Nephron progenitor cell (in vitro differentiated cells): ENCODE measurements around the gene FNDC5.
A peak's percentile ranks its signal among the peaks of the same experiment; 100 is the strongest.

Source experiments
- DNase-seq: peaks from one replicate; pipeline ENCODE4 v3.0.0; 2021
- H3K27ac Mint-ChIP-seq: 2 replicates; pipeline ENCODE4 v1.8.0; 2021; ENCODE audit warnings: mild to moderate bottlenecking, moderate library complexity, mixed read lengths
- H3K27me3 Mint-ChIP-seq: 2 replicates; pipeline ENCODE4 v1.8.0; 2021; ENCODE audit warnings: mild to moderate bottlenecking, low read depth, mixed read lengths; ENCODE audit not compliant: poor library complexity
- H3K36me3 Mint-ChIP-seq: 2 replicates; pipeline ENCODE4 v1.8.0; 2021; ENCODE audit warnings: low read depth, mixed read lengths
- H3K4me1 Mint-ChIP-seq: 2 replicates; pipeline ENCODE4 v1.8.0; 2021; ENCODE audit warnings: mixed read lengths
- H3K4me3 Mint-ChIP-seq: 2 replicates; pipeline ENCODE4 v1.8.0; 2021; ENCODE audit warnings: mild to moderate bottlenecking, moderate library complexity, mixed read lengths
- H3K9me3 Mint-ChIP-seq: 2 replicates; pipeline ENCODE4 v1.8.0; 2021; ENCODE audit warnings: mild to moderate bottlenecking, moderate library complexity, mixed read lengths
- CTCF ChIP-seq: fragments of 200-600 bp; sonication (generic); IDR thresholded peaks from 2 replicates; pipeline ENCODE4 v1.5.0; 2021; ENCODE audit warnings: antibody characterized with exemption

FNDC5 gene

GRCh38 chr1:32816676-32817158 is 54.0 kb downstream of the FNDC5 start:
- peak overlapping the region; percentile 97 for H3K27ac Mint-ChIP-seq
- peaks cover 58% of the 10 kb centered on the region for H3K4me1 Mint-ChIP-seq
- DNase-seq, result no peak
- peak overlapping the region; percentile 100 for H3K4me3 Mint-ChIP-seq
- H3K27me3 Mint-ChIP-seq, result no peaks in the 10 kb centered on the region
- TF ChIP-seq CTCF, result no peak
- peaks cover 20% of the 10 kb centered on the region for H3K36me3 Mint-ChIP-seq
- no peaks in the 10 kb centered on the region for H3K9me3 Mint-ChIP-seq

- no peak for TF ChIP-seq CTCF
- Mint-ChIP-seq H3K9me3 (no peaks in the 10 kb centered on the region), H3K27ac (no peak overlapping the region), H3K4me1 (peaks cover 64% of the 10 kb centered on the region), H3K27me3 (no peaks in the 10 kb centered on the region), H3K36me3 (peaks cover 37% of the 10 kb centered on the region), H3K4me3 (no peak overlapping the region)
- no peak for DNase-seq
These were observed 56.6 kb downstream of the FNDC5 start for GRCh38 chr1:32813941-32814739.
